ENCODE measurements around the gene MORC1. TPM values are rescaled to one million over a fixed set of nuclear protein-coding genes. Genes with fewer than 3 reads are reported as not detected.
"Not testable (repeated sequence)": the region's sequence is repeated elsewhere in the genome, so short reads cannot be mapped to it uniquely, and the experiment has no call there.

MORC1 gene
- total and polyA plus RNA-seq, 7 donors: 0.03 TPM; not detected in 6

DNA sequence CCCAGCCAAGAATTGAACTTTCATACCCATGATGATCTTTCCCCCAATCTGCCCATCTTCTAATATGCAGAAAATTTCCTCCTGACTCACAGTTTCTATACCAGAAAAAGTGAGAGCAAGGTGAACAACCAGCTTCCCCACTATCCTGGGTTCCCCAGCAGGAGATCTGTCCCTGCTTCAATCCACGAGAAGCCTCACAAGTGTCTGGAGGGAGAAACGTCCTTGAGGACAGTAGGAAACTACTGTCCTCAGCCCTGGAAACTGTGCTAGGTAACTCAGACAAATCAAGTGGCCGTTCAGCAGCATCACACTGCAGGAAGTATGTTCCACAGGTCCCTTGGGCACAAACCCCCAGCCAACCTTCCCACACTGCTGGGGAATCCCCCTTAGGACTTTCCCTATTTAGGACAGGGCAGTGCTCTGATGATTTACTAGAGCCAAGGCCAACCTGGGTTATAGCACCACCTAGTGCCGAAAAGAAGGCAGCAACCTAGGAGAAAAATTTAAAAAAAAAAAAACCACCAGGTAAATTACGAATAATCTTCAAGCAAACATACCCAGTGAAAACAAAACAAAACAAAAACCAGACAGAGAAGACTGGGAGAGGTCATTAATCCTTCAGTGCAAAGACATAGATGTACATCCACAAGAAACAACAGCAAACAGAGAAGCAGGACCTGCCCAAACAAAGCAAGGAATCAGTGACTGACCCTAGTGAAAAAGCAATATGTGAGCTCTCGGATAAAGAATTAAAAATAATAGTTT is 36.0 kb downstream of the MORC1 start:
- no peak for DNase-seq
- Histone ChIP-seq H3K9me3 (no peaks in the 10 kb centered on the region), H3K4me1 (no peaks in the 10 kb centered on the region), H3K27me3 (no peaks in the 10 kb centered on the region), H3K4me3 (no peak overlapping the region), H3K27ac (no peak overlapping the region), H3K36me3 (no peaks in the 10 kb centered on the region)
- TF ChIP-seq, protein P1, sequence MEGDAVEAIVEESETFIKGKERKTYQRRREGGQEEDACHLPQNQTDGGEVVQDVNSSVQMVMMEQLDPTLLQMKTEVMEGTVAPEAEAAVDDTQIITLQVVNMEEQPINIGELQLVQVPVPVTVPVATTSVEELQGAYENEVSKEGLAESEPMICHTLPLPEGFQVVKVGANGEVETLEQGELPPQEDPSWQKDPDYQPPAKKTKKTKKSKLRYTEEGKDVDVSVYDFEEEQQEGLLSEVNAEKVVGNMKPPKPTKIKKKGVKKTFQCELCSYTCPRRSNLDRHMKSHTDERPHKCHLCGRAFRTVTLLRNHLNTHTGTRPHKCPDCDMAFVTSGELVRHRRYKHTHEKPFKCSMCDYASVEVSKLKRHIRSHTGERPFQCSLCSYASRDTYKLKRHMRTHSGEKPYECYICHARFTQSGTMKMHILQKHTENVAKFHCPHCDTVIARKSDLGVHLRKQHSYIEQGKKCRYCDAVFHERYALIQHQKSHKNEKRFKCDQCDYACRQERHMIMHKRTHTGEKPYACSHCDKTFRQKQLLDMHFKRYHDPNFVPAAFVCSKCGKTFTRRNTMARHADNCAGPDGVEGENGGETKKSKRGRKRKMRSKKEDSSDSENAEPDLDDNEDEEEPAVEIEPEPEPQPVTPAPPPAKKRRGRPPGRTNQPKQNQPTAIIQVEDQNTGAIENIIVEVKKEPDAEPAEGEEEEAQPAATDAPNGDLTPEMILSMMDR (IDR thresholded peaks at IDR 0.05): peak in 2 of 4 experiments; percentile 6 to 31
- TF ChIP-seq POLR2A (IDR thresholded peaks at IDR 0.05): no peak
- intact Hi-C loops (cut with DNase I): loop anchor here (10.0 kb wide), 1 partner anchor 417 kb away; no protein-coding TSS in a partner anchor
- WGBS, 2 donors: 30 to 46% methylated on average over 6 of the region's 6 CpGs

DNA sequence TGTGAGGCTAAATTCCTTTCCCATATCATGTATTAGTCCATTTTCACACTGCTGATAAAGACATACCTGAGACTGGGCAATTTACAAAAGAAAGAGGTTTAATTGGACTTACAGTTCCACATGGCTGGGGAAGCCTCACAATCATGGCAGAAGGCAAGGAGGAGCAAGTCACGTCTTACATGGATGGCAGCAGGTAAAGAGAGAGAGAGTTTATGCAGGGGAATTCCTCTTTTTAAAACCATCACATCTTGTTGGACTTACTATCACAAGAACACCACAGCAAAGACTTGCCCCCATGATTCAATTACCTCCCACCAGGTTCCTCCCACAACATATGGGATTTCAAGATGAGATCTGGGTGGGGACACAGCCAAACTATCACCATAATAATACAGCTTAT is 37.8 kb downstream of the MORC1 start:
- intact Hi-C loops (cut with DNase I): loop anchor here (10.0 kb wide), 1 partner anchor 415 kb away; no protein-coding TSS in a partner anchor
- H3K27me3 ChIP-seq, H3K4me1 ChIP-seq, H3K9me3 ChIP-seq, H3K27ac ChIP-seq, H3K4me3 ChIP-seq, H3K36me3 ChIP-seq, DNase-seq: not testable (repeated sequence)
- WGBS, 2 donors: 73 to 86% methylated on average over 1 of the region's 1 CpG

DNA sequence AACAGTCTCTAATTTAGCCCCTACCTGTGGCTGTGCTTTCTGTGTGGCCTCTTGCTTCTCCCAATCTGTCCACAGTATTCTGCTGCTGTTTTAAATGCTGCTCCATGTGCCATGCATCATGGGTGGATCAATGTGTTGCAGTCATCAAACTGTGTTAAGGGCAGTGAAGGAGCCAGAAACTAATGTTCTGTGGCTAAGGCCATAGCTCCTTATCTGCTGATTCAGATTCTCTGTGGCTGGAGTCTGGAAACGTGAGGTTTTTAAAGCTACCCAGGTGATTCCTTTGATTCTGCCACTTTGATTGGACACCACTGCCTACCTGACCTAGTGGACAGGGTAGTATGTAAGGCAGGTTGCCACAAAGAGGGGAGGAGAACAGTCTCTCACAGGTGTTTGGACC is 44.8 kb downstream of the MORC1 start:
- H3K4me1 ChIP-seq: no peaks in the 10 kb centered on the region
- WGBS, 2 donors: 54 to 65% methylated on average over 1 of the region's 1 CpG
- TF ChIP-seq POLR2AphosphoS5 (IDR thresholded peaks at IDR 0.05): no peak
- no peak for TF ChIP-seq POLR2A (IDR thresholded peaks at IDR 0.05)
- TF ChIP-seq, protein P1 (IDR thresholded peaks at IDR 0.05): no peak
- no peak for TF ChIP-seq EP300 (IDR thresholded peaks at IDR 0.05)
- H3K4me3 ChIP-seq: no peak overlapping the region
- intact Hi-C loops (cut with DNase I): no loop called here
- H3K27me3 ChIP-seq: no peaks in the 10 kb centered on the region
- no peaks in the 10 kb centered on the region for H3K9me3 ChIP-seq
- H3K36me3 ChIP-seq: no peaks in the 10 kb centered on the region
- no peak for DNase-seq
- no peak overlapping the region for H3K27ac ChIP-seq

DNA sequence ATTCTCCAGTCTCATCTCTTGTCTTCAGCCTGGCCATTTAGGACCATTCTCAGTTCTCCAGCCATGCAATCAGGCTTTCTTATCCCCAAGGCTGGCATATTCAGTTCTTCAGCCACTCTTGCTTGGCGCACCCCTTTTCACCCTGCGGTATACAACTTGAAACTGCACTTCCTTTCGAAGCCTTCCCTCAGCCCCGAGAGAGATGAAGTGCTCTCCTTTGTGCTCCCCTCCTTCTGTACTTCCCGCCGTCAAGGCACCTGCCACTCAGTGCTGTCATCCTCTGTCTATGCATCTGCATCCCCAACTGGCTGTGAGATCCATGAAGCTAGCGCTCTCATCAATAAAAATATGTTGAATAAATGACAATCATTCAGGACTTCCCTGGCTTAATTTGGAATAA is 45.7 kb downstream of the MORC1 start:
- Histone ChIP-seq H3K4me1 (no peaks in the 10 kb centered on the region), H3K27me3 (no peaks in the 10 kb centered on the region), H3K36me3 (no peaks in the 10 kb centered on the region), H3K9me3 (no peaks in the 10 kb centered on the region), H3K4me3 (no peak overlapping the region), H3K27ac (no peak overlapping the region)
- intact Hi-C loops (cut with DNase I): no loop called here
- 47 to 78% methylated on average over 7 of the region's 7 CpGs for WGBS, 2 donors
- no peak for DNase-seq
- TF ChIP-seq EP300 (IDR thresholded peaks at IDR 0.05) (no peak), POLR2AphosphoS5 (IDR thresholded peaks at IDR 0.05) (no peak), POLR2A (IDR thresholded peaks at IDR 0.05) (no peak)
- TF ChIP-seq, protein P1 (IDR thresholded peaks at IDR 0.05): no peak

DNA sequence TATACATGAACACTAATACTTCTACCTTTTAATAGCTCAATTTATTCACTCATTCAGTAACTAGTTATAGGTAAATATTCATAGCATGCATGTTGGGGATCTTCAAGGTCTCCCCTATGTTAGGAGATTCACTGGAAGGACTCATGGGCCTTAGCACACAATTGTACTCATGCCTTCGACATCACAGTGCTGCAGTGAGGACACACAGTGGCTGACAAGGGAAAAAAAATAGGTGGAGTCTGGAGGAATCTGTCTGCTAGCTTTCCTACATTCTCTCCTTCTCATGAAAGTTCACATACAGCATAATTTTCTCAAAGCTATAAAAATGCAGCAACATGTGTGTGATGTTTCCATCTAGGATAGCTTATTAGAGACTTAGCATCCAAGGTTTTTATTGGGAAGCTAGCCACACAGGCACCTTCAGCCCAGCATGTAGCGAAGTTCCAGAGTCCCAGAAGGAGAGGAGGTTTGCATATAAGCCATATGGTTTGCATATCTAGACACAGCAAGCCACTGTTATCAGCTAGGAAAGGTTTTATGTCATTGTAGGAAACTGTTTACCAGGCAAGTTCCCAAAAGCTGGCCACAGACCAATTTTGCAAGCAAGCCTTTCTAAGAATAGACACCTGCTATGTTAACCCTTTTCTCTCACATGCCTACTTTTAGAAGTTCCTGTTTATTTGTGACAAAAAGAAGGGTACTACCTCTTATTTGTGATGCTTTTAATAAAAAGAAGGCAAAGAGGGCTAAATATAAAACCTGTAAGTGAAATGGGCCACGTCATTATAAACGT is 46.4 kb downstream of the MORC1 start:
- TF ChIP-seq POLR2AphosphoS5 (IDR thresholded peaks at IDR 0.05): no peak
- no peak for TF ChIP-seq EP300 (IDR thresholded peaks at IDR 0.05)
- Histone ChIP-seq H3K27ac (no peak overlapping the region), H3K4me1 (no peaks in the 10 kb centered on the region), H3K9me3 (no peaks in the 10 kb centered on the region), H3K4me3 (no peak overlapping the region), H3K27me3 (no peaks in the 10 kb centered on the region), H3K36me3 (no peaks in the 10 kb centered on the region)
- DNase-seq: no peak
- intact Hi-C loops (cut with DNase I): no loop called here
- WGBS, 2 donors: 41 to 45% methylated on average over 4 of the region's 4 CpGs
